HG03039 (cell line): ENCODE measurements around the gene SWAP70.

Experiments used
- ATAC-seq: cut with Tn5 transposase; IDR thresholded peaks from one replicate; pipeline ENCODE4 v1.9.1; 2021; ENCODE audit warnings: mild to moderate bottlenecking, moderate library complexity; ENCODE audit not compliant: unreplicated experiment

SWAP70 gene

GRCh38 chr11:9651481-9651880 is 12.4 kb upstream of the SWAP70 start:
- ATAC-seq, result no peak

GRCh38 chr11:9651899-9652748 is 11.8 kb upstream of the SWAP70 start:
- no peak for ATAC-seq

GRCh38 chr11:9653871-9654270 is 10.0 kb upstream of the SWAP70 start:
- no peak for ATAC-seq

GRCh38 chr11:9656864-9657263 is 7.0 kb upstream of the SWAP70 start:
- ATAC-seq, result no peak

- no peak for ATAC-seq
Observed at GRCh38 chr11:9657531-9657930, 6.3 kb upstream of the SWAP70 start.

DNA sequence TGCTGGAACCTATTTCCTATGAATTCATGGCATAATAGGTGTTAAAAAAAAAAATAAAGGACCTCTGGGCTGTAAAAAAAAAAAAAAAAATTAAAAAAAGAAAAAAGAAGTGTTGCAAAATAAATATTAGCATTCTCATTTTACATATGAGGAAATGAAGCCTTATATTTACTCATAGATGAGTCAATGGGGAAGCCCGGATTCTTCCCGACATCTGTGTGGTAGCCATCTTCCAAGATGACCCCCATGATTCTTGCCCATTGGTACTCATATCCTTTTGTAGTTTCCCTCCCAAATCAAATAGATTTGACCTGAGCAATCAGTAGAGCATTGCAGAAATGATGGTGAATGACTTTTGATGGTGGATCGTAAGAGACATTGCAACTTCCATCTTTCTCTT is 3.0 kb upstream of the SWAP70 start:
- ATAC-seq, result no peak

- no peak for ATAC-seq
Observed at GRCh38 chr11:9662273-9662672, 1.6 kb upstream of the SWAP70 start.

GRCh38 chr11:9664276-9665171 is 647 bp downstream of the SWAP70 start:
- peak; percentile 22 for ATAC-seq

DNA sequence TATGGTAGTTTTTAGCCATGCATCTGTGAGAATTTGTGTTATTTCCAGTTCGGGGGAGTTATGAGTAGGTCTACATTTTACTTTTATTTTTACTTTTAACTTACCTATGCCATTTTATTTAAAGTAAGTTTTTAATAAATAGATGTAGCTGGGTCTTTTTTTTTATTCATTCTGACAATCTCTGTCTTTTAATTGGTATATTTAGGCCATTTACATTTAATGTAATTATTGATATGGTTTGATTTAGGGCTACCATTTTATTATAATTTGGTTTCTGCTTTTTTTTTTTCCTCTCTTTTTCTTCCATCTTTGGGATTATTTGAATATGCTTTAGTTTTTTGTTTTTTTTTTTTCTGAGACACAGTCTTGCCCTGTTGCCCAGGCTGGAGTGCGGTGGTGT is 1.9 kb downstream of the SWAP70 start:
- no peak for ATAC-seq

- no peak for ATAC-seq
Observed at GRCh38 chr11:9669954-9670353, 6.1 kb downstream of the SWAP70 start.

DNA sequence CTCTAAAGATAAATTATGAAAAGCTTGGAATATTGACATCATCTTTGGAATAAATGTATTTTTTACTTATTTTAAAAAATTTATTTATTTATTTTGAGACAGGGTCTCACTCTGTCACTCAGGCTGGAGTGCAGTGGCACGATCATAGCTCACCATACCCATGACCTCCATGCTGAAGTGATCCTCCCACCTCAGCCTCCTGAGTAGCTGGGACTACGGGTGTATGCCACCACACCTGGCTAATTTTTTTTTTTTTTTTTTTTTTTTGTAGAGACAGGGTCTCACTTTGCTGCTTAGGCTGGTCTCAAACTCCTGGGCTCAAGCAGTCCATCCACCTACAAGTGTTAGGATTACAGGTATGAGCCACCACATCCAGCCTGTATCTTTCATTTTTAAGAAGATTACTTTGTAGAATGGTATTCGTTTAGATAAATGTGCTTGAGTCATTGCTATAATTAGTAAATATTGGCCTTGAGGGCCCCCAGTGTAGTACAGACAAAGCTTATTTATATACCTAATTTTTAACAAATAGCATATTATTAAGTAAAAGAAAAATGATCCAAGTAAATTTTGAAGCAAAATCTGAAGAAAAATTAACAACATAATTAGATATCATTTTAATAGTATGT is 8.5 kb downstream of the SWAP70 start:
- ATAC-seq, result no peak

DNA sequence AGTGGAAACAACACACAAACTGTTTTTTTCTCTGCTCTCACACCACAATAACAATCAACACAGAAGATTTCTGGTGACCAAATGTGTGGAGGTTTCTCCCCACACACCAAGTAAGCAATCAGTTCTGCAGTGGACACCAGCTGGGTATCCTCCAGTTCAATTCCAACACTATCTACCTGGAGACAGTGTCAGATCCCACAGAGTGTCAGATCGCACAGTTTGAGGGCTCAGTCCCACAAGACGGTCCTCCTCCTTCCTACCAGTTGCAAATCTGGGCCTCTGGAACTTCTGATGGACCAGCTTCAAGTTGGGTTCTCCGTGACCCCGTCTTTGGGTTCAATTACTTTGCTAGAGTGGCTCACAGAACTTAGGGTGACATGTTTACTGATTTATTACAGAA is 9.0 kb downstream of the SWAP70 start:
- ATAC-seq, result no peak

DNA sequence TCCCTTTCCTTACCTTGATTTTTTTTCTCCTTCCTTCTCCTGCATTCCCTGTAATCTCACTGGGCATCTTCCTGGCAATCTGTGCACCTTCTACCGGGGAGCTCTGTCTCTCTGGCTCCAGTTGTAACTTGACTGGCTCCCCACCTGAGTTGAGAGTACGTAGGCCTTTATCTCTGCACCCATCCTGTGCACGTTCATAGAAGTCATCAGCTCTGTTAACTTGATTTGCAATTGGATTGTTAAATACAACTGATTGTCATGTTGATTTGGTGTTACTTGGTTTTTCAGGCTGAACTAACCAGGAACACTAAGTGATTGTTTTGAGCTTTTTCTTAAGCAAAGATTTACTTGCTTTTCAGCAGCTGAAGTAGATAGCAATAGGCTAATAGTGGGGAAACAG is 11.8 kb downstream of the SWAP70 start:
- ATAC-seq, result no peak

GRCh38 chr11:9677951-9678350 is 14.1 kb downstream of the SWAP70 start:
- no peak for ATAC-seq

- ATAC-seq, result no peak
Observed at GRCh38 chr11:9678576-9678975, 14.7 kb downstream of the SWAP70 start.

GRCh38 chr11:9680028-9680427 is 16.2 kb downstream of the SWAP70 start:
- no peak for ATAC-seq

GRCh38 chr11:9681583-9682372 is 17.9 kb downstream of the SWAP70 start:
- no peak for ATAC-seq

GRCh38 chr11:9687711-9688477 is 24.0 kb downstream of the SWAP70 start:
- no peak for ATAC-seq

DNA sequence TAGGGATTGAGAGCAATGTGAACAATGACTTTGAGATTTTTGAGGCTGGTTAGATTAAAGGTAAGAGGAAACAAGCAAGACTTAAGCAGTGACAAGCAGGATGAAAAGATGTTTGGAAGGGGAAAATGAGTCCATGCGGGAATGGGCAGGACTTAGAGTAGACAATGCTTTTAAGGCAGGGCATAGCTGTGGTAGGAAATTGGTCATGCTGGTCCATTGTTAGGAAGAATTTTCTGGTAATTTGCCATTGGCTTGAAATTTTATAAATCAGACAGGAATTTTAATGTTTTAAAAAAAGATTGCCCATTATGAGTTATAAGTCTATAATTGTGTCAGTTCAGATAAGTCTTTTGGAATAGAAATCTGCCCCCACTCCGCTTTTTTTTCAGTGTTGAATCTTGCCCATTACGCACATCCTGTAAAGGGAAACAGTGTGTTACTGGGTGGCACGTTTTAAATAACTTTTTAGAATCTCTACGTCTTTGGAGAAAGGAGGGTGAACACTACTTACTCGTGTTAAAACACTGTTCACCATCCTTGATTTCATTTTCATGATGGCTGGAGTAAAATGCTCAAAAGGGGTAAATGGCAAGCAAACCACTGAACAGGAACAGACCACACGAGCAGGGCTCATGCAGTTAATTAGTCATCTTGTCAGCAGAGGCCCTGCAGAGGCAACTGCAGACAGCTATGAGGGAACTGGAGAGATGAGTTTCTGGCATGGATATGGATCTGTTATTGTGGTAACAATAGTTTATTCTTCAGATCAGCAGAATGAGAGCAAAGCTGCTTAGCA is 25.0 kb downstream of the SWAP70 start:
- ATAC-seq, result peak; percentile 59
